Neural progenitor cell (in vitro differentiated cells): ENCODE data around the gene SREBF2.
"Not testable (repeated sequence)": the region's sequence is repeated elsewhere in the genome, so short reads cannot be mapped to it uniquely, and the experiment has no call there.

ENCODE experiments used
- EZH2 ChIP-seq: fragments of 200-600 bp; sonication (generic); IDR thresholded peaks from 2 replicates; pipeline ENCODE4 v1.6.1; 2017; ENCODE audit warnings: antibody characterized with exemption, mild to moderate bottlenecking, moderate library complexity
- EZH2phosphoT487 ChIP-seq: fragments of 200-600 bp; sonication (generic); IDR thresholded peaks from 2 replicates; pipeline ENCODE4 v1.6.1; 2017; ENCODE audit warnings: antibody characterized with exemption
- TF ChIP-seq, protein P1 (sequence below): fragments of 200-600 bp; sonication (generic); IDR thresholded peaks from 2 replicates; pipeline ENCODE4 v1.5.1; 2017; ENCODE audit warnings: antibody characterized with exemption, mild to moderate bottlenecking

DNA sequence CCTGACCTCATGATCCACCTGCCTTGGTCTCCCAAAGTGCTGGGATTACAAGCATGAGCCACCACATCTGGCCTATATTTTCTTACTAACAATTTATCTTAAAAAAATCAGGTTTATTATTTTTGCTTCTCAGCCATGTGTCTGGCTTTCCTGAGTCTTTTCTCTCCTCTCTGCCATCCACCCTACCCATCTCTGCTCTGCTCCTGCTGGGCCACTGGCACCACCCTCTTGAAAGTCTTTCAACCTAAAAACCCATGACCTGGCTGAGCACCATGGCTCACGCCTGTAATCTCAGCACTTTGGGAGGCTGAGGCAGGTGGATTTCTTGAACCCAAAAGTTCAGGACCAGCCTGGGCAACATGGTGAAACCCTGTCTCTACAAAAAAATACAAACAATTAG lies 37.2 kb downstream of the SREBF2 start:
- not testable (repeated sequence) for TF ChIP-seq EZH2, EZH2phosphoT487
- TF ChIP-seq, protein P1, sequence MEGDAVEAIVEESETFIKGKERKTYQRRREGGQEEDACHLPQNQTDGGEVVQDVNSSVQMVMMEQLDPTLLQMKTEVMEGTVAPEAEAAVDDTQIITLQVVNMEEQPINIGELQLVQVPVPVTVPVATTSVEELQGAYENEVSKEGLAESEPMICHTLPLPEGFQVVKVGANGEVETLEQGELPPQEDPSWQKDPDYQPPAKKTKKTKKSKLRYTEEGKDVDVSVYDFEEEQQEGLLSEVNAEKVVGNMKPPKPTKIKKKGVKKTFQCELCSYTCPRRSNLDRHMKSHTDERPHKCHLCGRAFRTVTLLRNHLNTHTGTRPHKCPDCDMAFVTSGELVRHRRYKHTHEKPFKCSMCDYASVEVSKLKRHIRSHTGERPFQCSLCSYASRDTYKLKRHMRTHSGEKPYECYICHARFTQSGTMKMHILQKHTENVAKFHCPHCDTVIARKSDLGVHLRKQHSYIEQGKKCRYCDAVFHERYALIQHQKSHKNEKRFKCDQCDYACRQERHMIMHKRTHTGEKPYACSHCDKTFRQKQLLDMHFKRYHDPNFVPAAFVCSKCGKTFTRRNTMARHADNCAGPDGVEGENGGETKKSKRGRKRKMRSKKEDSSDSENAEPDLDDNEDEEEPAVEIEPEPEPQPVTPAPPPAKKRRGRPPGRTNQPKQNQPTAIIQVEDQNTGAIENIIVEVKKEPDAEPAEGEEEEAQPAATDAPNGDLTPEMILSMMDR = not testable (repeated sequence)
